Heart right ventricle (tissue), 16 donors: ENCODE measurements around the gene TRPM1. TPM values are rescaled to one million over a fixed set of nuclear protein-coding genes. Genes with fewer than 3 reads are reported as not detected.

ENCODE experiments used
- ATAC-seq, 8 donors: fragments of 200-7000 bp; cut with Tn5 transposase; one replicate each; pipeline ENCODE4 v1.9.1; 2020; ENCODE audit warnings: mild to moderate bottlenecking in 8 of 8, moderate library complexity in 8 of 8, moderate number of reproducible peaks in 1 of 8
- DNase-seq, 2 donors: peaks; one replicate each; pipeline ENCODE4 v3.0.0-alpha.2; 2020
- H3K27ac ChIP-seq, 10 donors: fragments of 200-600 bp; sonication (generic) in 2 of 10; one replicate each; pipeline versions ENCODE4 v1.5.0 to v1.8.0; 2020 to 2022; ENCODE audit warnings: mild to moderate bottlenecking in 3 of 10
- H3K27me3 ChIP-seq, 7 donors: fragments of 200-600 bp; one replicate each; pipeline ENCODE4 v1.8.0; 2021 to 2022; ENCODE audit warnings: mild to moderate bottlenecking in 2 of 7
- H3K36me3 ChIP-seq, 9 donors: fragments of 200-600 bp; sonication (generic) in 1 of 9; one replicate each; pipeline versions ENCODE4 v1.5.0 to v1.8.0; 2020 to 2022; ENCODE audit warnings: mild to moderate bottlenecking in 2 of 9
- H3K4me1 ChIP-seq, 9 donors: fragments of 200-600 bp; sonication (generic) in 1 of 9; one replicate each; pipeline versions ENCODE4 v1.5.0 to v1.8.0; 2020 to 2022; ENCODE audit warnings: mild to moderate bottlenecking in 4 of 9
- H3K4me3 ChIP-seq, 10 donors: fragments of 200-600 bp; sonication (generic) in 2 of 10; one replicate each; pipeline versions ENCODE4 v1.5.0 to v1.8.0; 2020 to 2022; ENCODE audit warnings: mild to moderate bottlenecking in 7 of 10, moderate library complexity in 2 of 10
- H3K9me3 ChIP-seq, 11 donors: fragments of 200-600 bp in 10 of 11; sonication (generic) in 2 of 11; one replicate each; pipeline versions ENCODE4 v1.5.0 to v1.8.0; 2013 to 2022; ENCODE audit warnings: mild to moderate bottlenecking in 2 of 11, control low read depth in 1 of 11, moderate library complexity in 1 of 11
- CTCF ChIP-seq, 9 donors: fragments of 200-600 bp; sonication (generic) in 2 of 9; IDR thresholded peaks; one replicate each; pipeline versions ENCODE4 v1.5.0 to v1.8.0; 2021 to 2022; ENCODE audit warnings: antibody characterized with exemption in 9 of 9, mild to moderate bottlenecking in 5 of 9, moderate library complexity in 1 of 9
- WGBS, 2 donors: extraction: QIAGEN DNeasy Blood & Tissue Kit; methylation state at CpG; one replicate each; pipeline ENCODE4 v1.1.7; 2013; ENCODE audit warnings: inconsistent platforms in 1 of 2; 5-methylcytosine and 5-hydroxymethylcytosine counted together
- intact Hi-C, 10 donors: fragments of 100-400 bp; cut with DNase I; formaldehyde crosslinking; loops; one replicate each; pipeline versions ENCODE4 v1.11.1 to v1.14.2; 2022
- polyA plus RNA-seq, 2 donors: library from polyadenylated mRNA; stranded (reverse); fragments of 200-250 nt; gene quantifications; one replicate each; pipeline ENCODE4 v1.2.3, GENCODE V29; 2013
- total RNA-seq, 10 donors: library from RNA; stranded (reverse); fragmentation: NEBNext Ultra II Directional in 3 of 10; extraction: Animal tissue kit (Norgen Biotek cat#: 25700) in 3 of 10; gene quantifications; one replicate each; pipeline versions ENCODE4 v1.2.1 to v1.2.4, GENCODE V29; 2021 to 2023
- donor health status: Arrhythmogenic right ventricular cardiomyopathy.
- donor health status: ischemic (EF 13 %, LVEDD 7.1; RV severe dilation, severe dysfunction).
- donor health status: healthy with polysubstance abuse.
- donor health status: DM: no; HTN: yes; CAD: no.
- donor health status: DM: no; HTN: no; CAD: no.
- donor health status: ischemic (EF 25% LVEDD 6.9; RV normal size, moderate dysfunction).
- donor health status: ischemic (EF 25% LVEDD 5.7; RV mildly dilated, moderate dysfunction).
- donor health status: healthy.
- donor health status: DM: yes; HTN: yes; CAD: no.
- donor health status: Ischemic cardiomyopathy.
- donor health status: ischemic (EF 35%, LVEDD 5.7; RV mildly dilated, moderate dysfunction).
- donor health status: nonischemic (EF 11% LVEDD 7.7; RV severe dilation, severe dysfunction).
- donor health status: DM: yes; HTN: yes; CAD: no.
- donor health status: PGD.
- donor health status: ischemic (EF 29% LVEDD 5.4; RV normal size, mild dysfunction).
- donor health status: nonischemic (EF 23%, LVEDD 6.1; RV moderate dilation, normal function).

TRPM1 gene
- total and polyA plus RNA-seq, 12 donors = 0.06 TPM; not detected in 11

- no peaks in the 10 kb centered on the region for H3K36me3 ChIP-seq
- peaks cover 0 to 9% (median 0%) of the 10 kb centered on the region in 11 donors for H3K9me3 ChIP-seq
- DNase-seq (no peak), ATAC-seq (no peak)
- 92 to 94% methylated on average over 5 of the region's 5 CpGs for WGBS, 2 donors
- peaks cover 0 to 8% (median 5%) of the 10 kb centered on the region in 9 donors for H3K4me1 ChIP-seq
- intact Hi-C loops = loop anchor here in 1 of 10 donors (10.0 kb wide), 1 partner anchor 329 kb away; no protein-coding TSS in a partner anchor
- H3K4me3 ChIP-seq = no peak overlapping the region
- peaks cover 0 to 5% (median 0%) of the 10 kb centered on the region in 7 donors for H3K27me3 ChIP-seq
- H3K27ac ChIP-seq = no peak overlapping the region
- no peak for TF ChIP-seq CTCF (IDR thresholded peaks at IDR 0.05)
These were observed 32.4 kb upstream of the TRPM1 start for GRCh38 chr15:31133890-31134289.

GRCh38 chr15:31131853-31132375 lies 30.4 kb upstream of the TRPM1 start:
- no peak for TF ChIP-seq CTCF (IDR thresholded peaks at IDR 0.05)
- peaks cover 0 to 10% (median 6%) of the 10 kb centered on the region in 9 donors for H3K4me1 ChIP-seq
- 92 to 95% methylated on average over 12 of the region's 12 CpGs for WGBS, 2 donors

GRCh38 chr15:31130576-31131237 lies 29.2 kb upstream of the TRPM1 start:
- no peak overlapping the region for H3K4me3 ChIP-seq
- WGBS, 2 donors = 72 to 76% methylated on average over 12 of the region's 12 CpGs
- no peak for TF ChIP-seq CTCF (IDR thresholded peaks at IDR 0.05)

More at GRCh38 chr15:31131853-31132375, 30.4 kb upstream of the TRPM1 start:
- ATAC-seq = no peak
- Histone ChIP-seq H3K36me3 (no peaks in the 10 kb centered on the region), H3K4me3 (no peak overlapping the region), H3K27me3 (peaks cover 0 to 5% (median 0%) of the 10 kb centered on the region in 7 donors), H3K27ac (no peak overlapping the region), H3K9me3 (peaks cover 0 to 9% (median 0%) of the 10 kb centered on the region in 11 donors)
- intact Hi-C loops = loop anchor here in 1 of 10 donors (10.0 kb wide), 1 partner anchor 327 kb away; no protein-coding TSS in a partner anchor
- DNase-seq = no peak

GRCh38 chr15:31129769-31130303 lies 28.3 kb upstream of the TRPM1 start:
- Histone ChIP-seq H3K27ac (no peak overlapping the region), H3K4me1 (peaks cover 0 to 10% (median 6%) of the 10 kb centered on the region in 9 donors), H3K4me3 (no peak overlapping the region), H3K27me3 (peaks cover 0 to 5% (median 0%) of the 10 kb centered on the region in 7 donors), H3K36me3 (no peaks in the 10 kb centered on the region), H3K9me3 (peaks cover 0 to 7% (median 0%) of the 10 kb centered on the region in 11 donors)
- TF ChIP-seq CTCF (IDR thresholded peaks at IDR 0.05) = no peak
- 73 to 83% methylated on average over 3 of the region's 3 CpGs for WGBS, 2 donors
- DNase-seq (no peak), ATAC-seq (no peak)
- intact Hi-C loops = loop anchor here in 9 of 10 donors (5.0 to 10.0 kb wide), 10 partner anchors 55 to 468 kb away; partner anchors contain the start of gene FAN1 (in 2 of the 9)

More at GRCh38 chr15:31130576-31131237, 29.2 kb upstream of the TRPM1 start:
- DNase-seq (no peak), ATAC-seq (no peak)
- H3K27me3 ChIP-seq = peaks cover 0 to 5% (median 0%) of the 10 kb centered on the region in 7 donors
- H3K36me3 ChIP-seq = no peaks in the 10 kb centered on the region
- H3K4me1 ChIP-seq = peaks cover 0 to 10% (median 6%) of the 10 kb centered on the region in 9 donors
- intact Hi-C loops = loop anchor here in 1 of 10 donors (10.0 kb wide), 1 partner anchor 326 kb away; no protein-coding TSS in a partner anchor
- H3K9me3 ChIP-seq = peaks cover 0 to 9% (median 0%) of the 10 kb centered on the region in 11 donors
- H3K27ac ChIP-seq = no peak overlapping the region
